ENCODE results near the gene OR10J5.
A peak's percentile ranks its signal among the peaks of the same experiment; 100 is the strongest.

- TF ChIP-seq JUND (IDR thresholded peaks at IDR 0.05) (no peak), CTCF (IDR thresholded peaks at IDR 0.05; ENCODE audit: low read depth, low read length, missing input control) (no peak), HNF4G (IDR thresholded peaks at IDR 0.05) (no peak), YY1 (IDR thresholded peaks at IDR 0.05) (no peak), ATF3 (IDR thresholded peaks at IDR 0.05) (peak; percentile 55), REST (IDR thresholded peaks at IDR 0.05) (no peak), MAX (IDR thresholded peaks at IDR 0.05) (no peak), TAF1 (conservative IDR thresholded peaks at IDR 0.05) (no peak), SP1 (IDR thresholded peaks at IDR 0.05) (no peak), FOXA1 (IDR thresholded peaks at IDR 0.05) (no peak), GABPA (IDR thresholded peaks at IDR 0.05 in 1 of 2, conservative IDR thresholded peaks at IDR 0.05 in 1 of 2) (no peak)
These were observed 25.6 kb downstream of the OR10J5 start for GRCh38 chr1:159510229-159510541.
